GM15510 (cell line): ENCODE measurements around the gene GALNT12.

Source experiments
- POLR2A ChIP-seq: IDR thresholded peaks from 3 replicates; pipeline ENCODE4 v1.6.1; 2011; ENCODE audit warnings: borderline replicate concordance; ENCODE audit not compliant: insufficient read length; ENCODE audit errors: extremely low read depth

Gene GALNT12

DNA sequence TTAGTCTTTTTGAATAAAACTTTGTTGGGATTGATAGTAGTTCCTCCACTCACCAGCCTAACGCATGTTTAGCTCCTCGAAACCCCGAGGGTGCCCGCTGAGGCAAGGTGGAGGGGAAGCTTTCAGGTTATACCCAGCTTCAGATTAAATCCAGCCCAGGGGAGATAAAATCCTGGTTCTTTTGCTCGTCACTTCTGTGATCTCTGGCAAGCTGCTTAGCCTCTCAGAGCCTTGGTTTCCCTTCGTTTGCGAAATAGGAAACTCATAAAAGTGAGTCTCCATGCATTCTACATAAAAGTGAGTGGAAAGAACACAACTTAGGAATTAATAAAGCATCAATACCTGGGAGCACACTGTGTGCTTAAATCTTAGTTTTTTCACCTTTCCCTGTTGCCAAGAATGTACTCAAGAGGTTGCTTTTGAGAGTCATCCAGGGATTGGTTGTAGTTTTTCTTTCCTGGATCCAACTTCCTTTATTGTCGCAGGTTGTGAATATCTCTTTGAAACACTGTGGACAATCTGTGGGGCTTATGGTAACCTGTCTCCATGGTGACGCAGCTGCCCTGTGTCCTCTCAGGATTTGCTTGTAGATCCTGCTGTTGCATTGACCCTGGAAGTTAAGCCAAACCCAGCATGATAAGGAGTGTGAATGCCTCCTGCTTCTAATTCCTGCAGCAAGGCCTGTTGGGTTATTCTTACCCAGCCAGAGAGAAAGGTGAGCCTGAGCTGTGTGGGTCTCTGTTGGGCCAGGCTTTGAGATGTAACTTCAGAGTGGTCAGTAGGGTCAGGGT lies 2.0 kb downstream of the GALNT12 start:
- TF ChIP-seq POLR2A: no peak

- TF ChIP-seq POLR2A: no peak
Observed at GRCh38 chr9:98810102-98810842, 2.8 kb downstream of the GALNT12 start.

DNA sequence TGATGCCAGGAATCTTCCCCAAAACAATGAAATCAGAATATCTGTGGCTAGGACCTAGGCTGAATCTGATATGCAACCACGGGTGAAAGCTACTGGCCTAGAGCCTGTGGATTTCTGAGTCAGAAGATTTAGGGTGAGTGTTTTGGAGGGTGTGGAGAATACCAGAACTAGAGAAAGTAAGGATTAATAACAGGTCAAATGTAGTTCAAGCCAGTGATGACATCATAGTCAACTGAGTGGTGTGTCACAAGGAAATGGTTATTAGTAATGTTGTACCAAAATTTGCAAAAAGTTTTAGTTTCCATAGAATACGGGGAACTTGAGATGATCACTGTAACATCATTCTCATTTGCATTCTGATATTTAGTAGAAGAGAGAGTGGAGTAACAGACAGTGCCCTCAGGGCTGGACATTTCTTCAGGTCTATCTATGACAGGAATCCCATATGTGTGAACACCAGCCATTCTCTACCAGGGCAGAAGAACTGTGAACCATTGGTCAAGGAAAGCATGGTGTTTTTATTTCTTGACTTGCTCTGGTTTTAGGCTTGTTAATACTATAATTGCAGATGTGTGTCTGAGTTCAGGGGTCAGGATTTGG lies 3.7 kb downstream of the GALNT12 start:
- TF ChIP-seq POLR2A: no peak

DNA sequence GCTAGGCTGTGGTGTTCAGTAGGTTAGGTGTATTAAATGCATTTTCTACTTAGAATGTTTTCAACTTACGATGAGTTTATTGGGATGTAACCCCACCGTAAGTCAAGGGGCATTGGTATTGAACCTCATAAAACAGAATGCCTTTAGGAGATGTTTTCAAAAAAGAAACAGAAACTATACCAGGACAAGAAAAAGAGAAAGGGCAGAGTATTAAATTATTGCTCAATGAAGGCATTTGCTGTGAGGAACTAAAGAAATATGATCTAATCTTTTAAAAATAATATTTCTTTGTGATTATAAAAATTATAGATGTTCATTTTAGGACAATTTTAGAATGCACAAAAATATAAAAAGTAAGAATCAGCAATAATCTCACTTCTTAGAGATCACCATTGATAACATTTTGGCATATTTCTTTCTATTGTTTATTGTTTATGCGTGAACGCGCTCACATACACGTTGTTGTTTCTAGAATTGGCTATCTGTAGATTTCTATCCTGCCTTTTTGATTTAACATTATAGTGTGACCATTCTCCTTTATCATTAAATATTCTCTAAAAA lies 8.0 kb downstream of the GALNT12 start:
- no peak for TF ChIP-seq POLR2A

DNA sequence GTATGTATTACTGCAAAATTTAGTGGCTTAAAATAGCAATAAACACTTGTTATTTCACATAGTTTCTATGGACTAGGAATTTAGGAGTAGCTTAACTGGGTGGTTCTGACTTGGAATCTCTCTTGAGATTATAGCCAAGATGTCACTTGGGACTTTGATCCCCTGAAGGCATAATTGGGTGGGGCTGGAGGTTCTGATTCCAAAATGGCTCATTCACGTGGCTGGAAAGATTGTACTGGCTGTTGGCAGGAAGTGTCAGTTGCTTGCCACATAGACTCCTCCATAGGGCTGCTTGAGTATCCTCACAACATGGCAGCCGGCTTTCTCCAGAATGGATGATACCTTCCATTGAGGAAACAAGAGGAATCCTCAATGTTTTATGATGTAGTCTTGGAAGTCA lies 11.3 kb downstream of the GALNT12 start:
- TF ChIP-seq POLR2A: no peak

GRCh38 chr9:98819231-98819630 lies 11.8 kb downstream of the GALNT12 start:
- no peak for TF ChIP-seq POLR2A

DNA sequence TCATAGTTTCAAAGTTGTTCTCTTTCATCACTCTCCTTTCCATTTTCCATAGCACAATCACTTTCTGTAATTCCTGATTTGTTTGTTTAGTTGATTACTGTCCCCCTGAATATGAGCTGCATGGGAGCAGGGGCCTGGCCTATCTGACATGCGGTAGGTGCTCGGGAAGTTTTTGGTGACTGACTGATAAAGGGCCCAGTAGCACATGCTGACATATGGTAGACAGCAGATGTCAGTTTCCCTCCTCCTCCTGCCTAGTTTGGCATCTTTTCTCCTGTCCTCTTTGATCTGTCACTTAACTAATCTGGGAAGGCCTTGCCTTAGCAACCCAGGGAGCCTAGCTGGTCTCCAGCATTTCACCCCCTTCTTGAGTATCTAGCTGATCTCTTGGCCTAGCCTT lies 14.4 kb downstream of the GALNT12 start:
- TF ChIP-seq POLR2A: no peak

DNA sequence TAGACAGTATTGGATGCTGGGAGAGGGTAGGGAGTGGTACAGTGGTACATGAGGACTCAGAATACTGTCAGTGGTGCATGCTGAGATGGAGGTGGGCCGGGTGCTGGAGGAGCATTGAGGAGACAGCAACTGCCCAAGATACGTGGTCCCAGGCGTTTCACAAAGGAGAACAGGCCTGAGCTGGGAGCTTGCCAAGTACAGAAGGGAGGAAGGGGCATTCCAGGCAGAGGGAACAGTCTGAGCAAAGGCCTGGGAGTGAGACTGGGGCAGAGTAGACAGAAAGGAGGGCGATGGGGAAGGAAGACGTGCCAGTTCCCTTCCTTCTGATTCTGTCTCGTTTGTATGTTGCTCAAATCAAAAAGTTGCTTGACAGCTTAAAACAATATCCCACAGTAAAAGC lies 15.2 kb downstream of the GALNT12 start:
- TF ChIP-seq POLR2A: no peak

- no peak for TF ChIP-seq POLR2A
Observed at GRCh38 chr9:98823666-98824334, 16.3 kb downstream of the GALNT12 start.

DNA sequence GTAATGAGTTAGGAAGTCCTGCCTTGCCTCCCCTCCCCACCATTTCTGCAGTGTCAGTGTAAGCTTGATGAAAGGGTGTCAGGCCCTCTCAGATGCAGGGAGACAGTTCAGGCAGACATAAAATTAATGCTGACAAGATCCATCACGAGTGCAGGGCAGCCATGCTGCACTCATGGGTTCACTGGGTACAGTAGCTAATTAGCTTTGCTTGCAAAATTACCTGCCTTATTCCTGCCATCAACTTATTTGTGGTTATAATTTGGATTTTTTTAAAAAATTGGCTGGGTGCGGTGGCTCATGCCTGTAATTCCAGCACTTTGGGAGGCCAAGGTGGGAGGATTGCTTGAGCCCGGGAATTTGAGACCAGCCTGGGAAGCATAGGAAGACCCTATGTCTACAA lies 17.9 kb downstream of the GALNT12 start:
- TF ChIP-seq POLR2A: no peak

DNA sequence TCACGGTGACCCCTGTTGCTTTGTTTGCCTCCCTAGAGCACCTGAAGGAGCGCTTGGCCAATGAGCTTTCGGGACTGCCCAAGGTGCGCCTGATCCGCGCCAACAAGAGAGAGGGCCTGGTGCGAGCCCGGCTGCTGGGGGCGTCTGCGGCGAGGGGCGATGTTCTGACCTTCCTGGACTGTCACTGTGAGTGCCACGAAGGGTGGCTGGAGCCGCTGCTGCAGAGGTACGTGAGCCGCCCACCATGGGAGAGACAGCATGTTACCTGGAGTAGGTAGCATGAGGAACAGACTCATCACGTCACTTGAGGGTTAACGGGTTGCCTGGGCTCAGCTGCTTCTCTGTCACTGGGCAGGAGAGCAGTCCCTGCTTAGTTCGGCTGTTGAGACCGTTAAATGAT lies 19.2 kb downstream of the GALNT12 start:
- TF ChIP-seq POLR2A: no peak

DNA sequence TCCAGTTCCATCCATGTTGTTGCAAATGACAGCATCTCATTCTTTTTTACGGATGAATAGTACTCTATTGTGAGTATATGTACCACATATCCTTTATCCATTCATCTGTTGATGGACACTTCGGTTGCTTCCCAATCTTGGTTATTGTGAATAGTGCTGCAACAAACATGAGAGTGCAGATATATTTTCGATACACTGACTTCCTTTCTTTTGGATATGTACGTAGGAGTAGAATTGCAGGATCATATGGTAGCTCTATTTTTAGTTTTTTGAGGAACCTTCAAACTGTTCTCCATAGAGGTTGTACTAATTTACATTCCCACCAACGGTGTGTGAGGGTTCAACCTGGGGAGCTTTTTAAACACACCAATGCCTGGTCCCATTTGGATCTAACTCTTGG lies 22.3 kb downstream of the GALNT12 start:
- no peak for TF ChIP-seq POLR2A

DNA sequence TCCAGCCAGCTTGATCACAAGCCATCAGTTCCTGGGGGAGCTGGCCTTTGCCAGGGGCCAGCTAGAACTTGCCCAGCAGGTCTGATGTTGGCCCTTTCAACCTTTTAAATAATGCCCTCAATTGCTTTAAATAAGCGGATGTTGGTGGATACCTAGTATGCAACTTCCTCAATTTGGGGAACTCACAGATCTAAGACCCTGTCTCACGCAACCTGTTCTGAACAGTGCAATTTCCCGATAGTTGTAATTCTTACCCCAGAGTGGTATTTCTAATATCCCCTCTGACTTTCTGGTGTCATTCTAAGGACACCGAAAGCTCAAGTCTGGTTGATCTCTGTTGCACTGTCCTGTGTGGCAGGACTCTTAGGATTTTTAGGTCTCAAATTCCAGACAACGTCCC lies 23.1 kb downstream of the GALNT12 start:
- TF ChIP-seq POLR2A: no peak

- TF ChIP-seq POLR2A: no peak
Observed at GRCh38 chr9:98831696-98832095, 24.2 kb downstream of the GALNT12 start.

DNA sequence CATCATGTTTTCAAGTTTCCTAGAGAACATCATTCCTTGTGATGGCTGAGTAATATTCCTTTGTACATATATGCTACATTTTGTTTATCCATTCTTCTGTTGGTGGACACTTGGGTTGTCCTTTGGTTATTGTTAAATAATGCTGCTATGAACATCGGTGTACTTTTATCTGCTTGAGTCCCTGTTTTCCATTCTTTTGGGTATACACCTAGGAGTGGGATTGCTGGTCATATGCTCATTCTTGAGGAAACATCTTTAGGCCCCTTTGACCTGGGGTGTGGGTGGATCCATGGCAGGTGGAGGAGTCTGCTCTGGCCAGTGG lies 25.3 kb downstream of the GALNT12 start:
- TF ChIP-seq POLR2A: no peak

DNA sequence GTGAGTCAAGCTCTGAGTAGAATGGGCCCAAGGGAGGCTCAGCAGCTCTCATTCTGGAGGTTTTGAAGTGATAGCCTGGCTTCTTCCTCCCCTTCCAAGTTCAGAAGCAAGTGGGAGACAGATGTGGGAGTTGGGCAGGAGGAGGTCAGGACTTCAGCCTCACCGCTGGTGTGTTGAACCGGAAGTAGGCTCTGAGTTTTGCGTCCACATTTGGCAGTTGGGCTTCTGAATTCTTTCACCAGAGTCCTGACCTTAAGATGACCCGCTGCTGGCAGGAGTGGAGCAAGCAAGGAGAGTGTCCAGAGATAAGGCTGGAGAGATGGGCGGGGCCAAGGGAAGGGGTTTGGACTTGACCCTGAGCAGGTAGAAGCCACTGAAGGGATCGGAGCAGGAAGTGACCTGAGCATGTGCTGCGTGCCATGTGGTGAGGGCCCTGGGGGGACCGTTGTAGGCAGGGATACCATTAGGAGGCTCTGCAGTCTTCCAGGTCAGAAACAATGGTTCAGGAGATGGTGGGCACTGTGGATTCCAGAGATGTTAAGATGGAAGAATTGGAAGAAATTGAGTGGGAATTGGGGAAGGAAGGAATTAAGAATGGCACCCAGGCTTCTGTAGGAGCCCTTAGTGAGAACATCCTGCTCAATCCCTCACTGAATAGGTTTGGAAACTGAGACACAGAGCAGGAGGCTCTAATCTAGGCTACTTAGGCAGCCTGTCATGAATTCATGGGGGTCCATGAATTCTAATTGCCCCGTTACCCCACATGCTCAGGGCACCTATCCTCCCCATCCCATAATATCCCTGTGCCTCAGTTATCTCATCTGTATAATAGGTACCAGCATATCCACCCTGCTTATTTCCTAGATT lies 25.9 kb downstream of the GALNT12 start:
- TF ChIP-seq POLR2A: no peak
